Transverse colon (tissue), 4 donors: Measurements from ENCODE around the gene CCER1. TPM values are rescaled to one million over a fixed set of nuclear protein-coding genes. Genes with fewer than 3 reads are reported as not detected.

Experiments used
- DNase-seq: peaks from one replicate; pipeline ENCODE4 v3.0.0-alpha.2; 2019
- H3K27ac ChIP-seq, 4 donors: fragments of 200-600 bp; sonication (generic); 2 replicates each; pipeline ENCODE4 v1.5.1; 2016 to 2018; ENCODE audit warnings: inconsistent platforms in 4 of 4
- H3K27me3 ChIP-seq: fragments of 200-600 bp; sonication (generic); 2 replicates; pipeline ENCODE4 v1.5.1; 2017; ENCODE audit warnings: inconsistent platforms
- H3K36me3 ChIP-seq, 4 donors: fragments of 200-600 bp; sonication (generic); 2 replicates each; pipeline ENCODE4 v1.5.1; 2017 to 2019; ENCODE audit warnings: inconsistent platforms in 4 of 4
- H3K4me1 ChIP-seq, 4 donors: fragments of 200-600 bp; sonication (generic); 2 replicates each; pipeline ENCODE4 v1.5.1; 2017 to 2020; ENCODE audit warnings: inconsistent platforms in 4 of 4
- H3K4me3 ChIP-seq, 4 donors: fragments of 200-600 bp; sonication (generic); 1 replicate in 1 of 4; 2 replicates in 3 of 4; pipeline versions ENCODE4 v1.5.1 to v1.6.1; 2017 to 2019; ENCODE audit warnings: inconsistent platforms in 4 of 4
- H3K9me3 ChIP-seq, 2 donors: fragments of 200-600 bp; sonication (generic); 2 replicates each; pipeline ENCODE4 v1.5.1; 2017 to 2019; ENCODE audit warnings: inconsistent platforms in 2 of 2
- EP300 ChIP-seq: sonication (generic); formaldehyde crosslinking; IDR thresholded peaks from one replicate; pipeline ENCODE4 v1.6.1; 2017; ENCODE audit warnings: antibody characterized with exemption, low read depth
- POLR2A ChIP-seq: fragments of 450-650 bp; IDR thresholded peaks from one replicate; pipeline ENCODE4 v1.6.1; 2016; ENCODE audit warnings: antibody characterized with exemption, mild to moderate bottlenecking, moderate library complexity
- POLR2AphosphoS5 ChIP-seq, 3 donors: sonication (generic); formaldehyde crosslinking; IDR thresholded peaks; one replicate each; pipeline ENCODE4 v1.6.1; 2016; ENCODE audit warnings: antibody characterized with exemption in 3 of 3
- WGBS, 2 donors: methylation state at CpG; one replicate each; pipeline ENCODE4 v1.1.5; 2018; ENCODE audit warnings: low coverage in 1 of 2; 5-methylcytosine and 5-hydroxymethylcytosine counted together
- in situ Hi-C, 4 donors: fragments of 200-750 bp; cut with MboI; loops; one replicate each; pipeline versions ENCODE4 v1.15.0 to v1.15.1; 2017; ENCODE audit warnings: low sequenced_read_pairs in 3 of 4, low pct_ligation_motif_present in 1 of 4, low pct_unique_long_range_greater_than_20kb in 1 of 4
- intact Hi-C: fragments of 100-400 bp; cut with DNase I; formaldehyde crosslinking; loops from one replicate; pipeline ENCODE4 v1.15.1; 2023; ENCODE audit warnings: low total_unique reads
- total RNA-seq, 4 donors: library from RNA; depleted of rRNA; stranded (reverse); fragments of >200 nt; gene quantifications; one replicate each; pipeline ENCODE4 v1.1.0, GENCODE V29; 2016
- TF ChIP-seq, protein P1 (sequence below), 5 experiments: fragments of 200-600 bp in 3 of 5; fragments of 450-650 bp in 2 of 5; sonication (generic) in 3 of 5; IDR thresholded peaks; 1 replicate in 2 of 5; 2 replicates in 3 of 5; pipeline ENCODE4 v1.5.1; 2016 to 2017; ENCODE audit warnings: antibody characterized with exemption in 5 of 5, inconsistent platforms in 3 of 5, mild to moderate bottlenecking in 2 of 5, moderate library complexity in 1 of 5

CCER1 gene
- total RNA-seq, 4 donors from 2014 or later: not detected

GRCh38 chr12:90917431-90917830, 37.5 kb downstream of the CCER1 start:
- Histone ChIP-seq H3K9me3 (no peaks in the 10 kb centered on the region), H3K27me3 (no peaks in the 10 kb centered on the region), H3K36me3 (no peaks in the 10 kb centered on the region), H3K4me3 (no peak overlapping the region), H3K4me1 (peaks cover 0 to 9% (median 0%) of the 10 kb centered on the region in 4 donors), H3K27ac (no peak overlapping the region)
- TF ChIP-seq, protein P1, sequence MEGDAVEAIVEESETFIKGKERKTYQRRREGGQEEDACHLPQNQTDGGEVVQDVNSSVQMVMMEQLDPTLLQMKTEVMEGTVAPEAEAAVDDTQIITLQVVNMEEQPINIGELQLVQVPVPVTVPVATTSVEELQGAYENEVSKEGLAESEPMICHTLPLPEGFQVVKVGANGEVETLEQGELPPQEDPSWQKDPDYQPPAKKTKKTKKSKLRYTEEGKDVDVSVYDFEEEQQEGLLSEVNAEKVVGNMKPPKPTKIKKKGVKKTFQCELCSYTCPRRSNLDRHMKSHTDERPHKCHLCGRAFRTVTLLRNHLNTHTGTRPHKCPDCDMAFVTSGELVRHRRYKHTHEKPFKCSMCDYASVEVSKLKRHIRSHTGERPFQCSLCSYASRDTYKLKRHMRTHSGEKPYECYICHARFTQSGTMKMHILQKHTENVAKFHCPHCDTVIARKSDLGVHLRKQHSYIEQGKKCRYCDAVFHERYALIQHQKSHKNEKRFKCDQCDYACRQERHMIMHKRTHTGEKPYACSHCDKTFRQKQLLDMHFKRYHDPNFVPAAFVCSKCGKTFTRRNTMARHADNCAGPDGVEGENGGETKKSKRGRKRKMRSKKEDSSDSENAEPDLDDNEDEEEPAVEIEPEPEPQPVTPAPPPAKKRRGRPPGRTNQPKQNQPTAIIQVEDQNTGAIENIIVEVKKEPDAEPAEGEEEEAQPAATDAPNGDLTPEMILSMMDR (IDR thresholded peaks at IDR 0.05): no peak
- TF ChIP-seq EP300 (no peak), POLR2AphosphoS5 (IDR thresholded peaks at IDR 0.05) (no peak)
- no peak for DNase-seq
- 39 to 40% methylated on average over 2 of the region's 2 CpGs for WGBS, 2 donors
- intact Hi-C loops: no loop called here
- in situ Hi-C loops: loop anchor here in 1 of 4 donors (25.0 kb wide), 2 partner anchors 105 to 1355 kb away; no protein-coding TSS in a partner anchor

GRCh38 chr12:90916516-90916915, 38.5 kb downstream of the CCER1 start:
- Histone ChIP-seq H3K27me3 (no peaks in the 10 kb centered on the region), H3K4me3 (no peak overlapping the region), H3K9me3 (no peaks in the 10 kb centered on the region), H3K27ac (no peak overlapping the region), H3K4me1 (peaks cover 0 to under 1% (median 0%) of the 10 kb centered on the region in 4 donors), H3K36me3 (no peaks in the 10 kb centered on the region)
- no peak for TF ChIP-seq POLR2AphosphoS5 (IDR thresholded peaks at IDR 0.05)
- no peak for TF ChIP-seq EP300
- no peak for TF ChIP-seq POLR2A
- TF ChIP-seq, protein P1 (IDR thresholded peaks at IDR 0.05): no peak
- no peak for DNase-seq
- in situ Hi-C loops (loop anchor here in 1 of 4 donors (25.0 kb wide), 2 partner anchors 104 to 1354 kb away; no protein-coding TSS in a partner anchor), intact Hi-C loops (no loop called here)

GRCh38 chr12:90915353-90915752, 39.6 kb downstream of the CCER1 start:
- TF ChIP-seq POLR2AphosphoS5 (IDR thresholded peaks at IDR 0.05) (no peak), POLR2A (no peak), EP300 (no peak)
- TF ChIP-seq, protein P1 (IDR thresholded peaks at IDR 0.05): no peak
- intact Hi-C loops (no loop called here), in situ Hi-C loops (loop anchor here in 1 of 4 donors (25.0 kb wide), 2 partner anchors 103 to 1353 kb away; no protein-coding TSS in a partner anchor)
- 69 to 81% methylated on average over 2 of the region's 2 CpGs for WGBS, 2 donors
- no peaks in the 10 kb centered on the region for H3K36me3 ChIP-seq
- no peaks in the 10 kb centered on the region for H3K27me3 ChIP-seq
- H3K4me1 ChIP-seq: no peaks in the 10 kb centered on the region
- H3K27ac ChIP-seq: no peak overlapping the region
- no peaks in the 10 kb centered on the region for H3K9me3 ChIP-seq
- DNase-seq: no peak
- H3K4me3 ChIP-seq: no peak overlapping the region

GRCh38 chr12:90910958-90911357, 44.0 kb downstream of the CCER1 start:
- DNase-seq: no peak
- no peak overlapping the region for H3K27ac ChIP-seq
- WGBS, 2 donors: 81 to 87% methylated on average over 3 of the region's 3 CpGs
- H3K4me1 ChIP-seq: no peaks in the 10 kb centered on the region
- no peak overlapping the region for H3K4me3 ChIP-seq
- H3K27me3 ChIP-seq: no peaks in the 10 kb centered on the region
- in situ Hi-C loops: loop anchor here in 1 of 4 donors (25.0 kb wide), 2 partner anchors 99 to 1349 kb away; no protein-coding TSS in a partner anchor
- intact Hi-C loops: no loop called here
- no peaks in the 10 kb centered on the region for H3K36me3 ChIP-seq
- TF ChIP-seq, protein P1 (IDR thresholded peaks at IDR 0.05): no peak
- TF ChIP-seq POLR2A: no peak
- no peak for TF ChIP-seq EP300
- TF ChIP-seq POLR2AphosphoS5 (IDR thresholded peaks at IDR 0.05): no peak
- H3K9me3 ChIP-seq: no peaks in the 10 kb centered on the region
